ENCODE data around the gene TTC22. TPM values are rescaled to one million over a fixed set of nuclear protein-coding genes. Genes with fewer than 3 reads are reported as not detected.
A peak's percentile ranks its signal among the peaks of the same experiment; 100 is the strongest.

TTC22 gene
- total RNA-seq, 1 donor from 2014 or later = not detected

- H3K27me3 Mint-ChIP-seq (ENCODE audit: unreplicated experiment) = peaks cover 14% of the 10 kb centered on the region
- TF ChIP-seq CTCF (IDR thresholded peaks at IDR 0.05) = no peak
- DNase-seq (ENCODE audit: extremely low spot score, unreplicated experiment) = no peak
- peaks cover 13% of the 10 kb centered on the region for H3K4me1 Mint-ChIP-seq (ENCODE audit: unreplicated experiment)
- H3K27ac Mint-ChIP-seq (ENCODE audit: unreplicated experiment) = no peak overlapping the region
- no peaks in the 10 kb centered on the region for H3K9me3 Mint-ChIP-seq (ENCODE audit: unreplicated experiment)
- H3K36me3 Mint-ChIP-seq (ENCODE audit: unreplicated experiment) = no peaks in the 10 kb centered on the region
- no peak overlapping the region for H3K4me3 Mint-ChIP-seq (ENCODE audit: unreplicated experiment)
Measured at GRCh38 chr1:54767526-54767925, 33.6 kb downstream of the TTC22 start.

DNA sequence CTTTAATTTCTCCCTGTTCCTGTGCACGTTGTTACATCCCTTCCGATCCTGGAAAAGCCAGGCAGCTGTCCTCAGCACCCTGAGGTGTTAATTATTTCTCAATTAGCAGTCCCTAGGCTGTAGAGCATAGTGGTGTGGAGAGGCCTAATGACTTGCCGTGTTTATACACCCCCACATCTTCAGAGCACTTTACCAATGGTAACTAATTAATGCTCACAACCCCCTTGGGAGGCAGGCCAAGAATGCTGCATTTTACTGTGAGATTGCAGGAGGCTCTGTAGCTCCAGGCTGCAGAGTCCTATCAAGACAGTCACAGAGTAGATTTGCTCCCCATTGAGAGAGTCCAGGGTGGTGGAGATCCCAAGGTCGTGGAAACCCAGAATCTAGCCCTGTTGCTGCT is 34.4 kb downstream of the TTC22 start:
- no peak for TF ChIP-seq CTCF (IDR thresholded peaks at IDR 0.05)
- no peak overlapping the region for H3K27ac Mint-ChIP-seq (ENCODE audit: unreplicated experiment)
- H3K27me3 Mint-ChIP-seq (ENCODE audit: unreplicated experiment) = peaks cover 14% of the 10 kb centered on the region
- DNase-seq (ENCODE audit: extremely low spot score, unreplicated experiment) = no peak
- H3K4me3 Mint-ChIP-seq (ENCODE audit: unreplicated experiment) = no peak overlapping the region
- no peaks in the 10 kb centered on the region for H3K36me3 Mint-ChIP-seq (ENCODE audit: unreplicated experiment)
- peaks cover 13% of the 10 kb centered on the region for H3K4me1 Mint-ChIP-seq (ENCODE audit: unreplicated experiment)
- H3K9me3 Mint-ChIP-seq (ENCODE audit: unreplicated experiment) = no peaks in the 10 kb centered on the region

DNA sequence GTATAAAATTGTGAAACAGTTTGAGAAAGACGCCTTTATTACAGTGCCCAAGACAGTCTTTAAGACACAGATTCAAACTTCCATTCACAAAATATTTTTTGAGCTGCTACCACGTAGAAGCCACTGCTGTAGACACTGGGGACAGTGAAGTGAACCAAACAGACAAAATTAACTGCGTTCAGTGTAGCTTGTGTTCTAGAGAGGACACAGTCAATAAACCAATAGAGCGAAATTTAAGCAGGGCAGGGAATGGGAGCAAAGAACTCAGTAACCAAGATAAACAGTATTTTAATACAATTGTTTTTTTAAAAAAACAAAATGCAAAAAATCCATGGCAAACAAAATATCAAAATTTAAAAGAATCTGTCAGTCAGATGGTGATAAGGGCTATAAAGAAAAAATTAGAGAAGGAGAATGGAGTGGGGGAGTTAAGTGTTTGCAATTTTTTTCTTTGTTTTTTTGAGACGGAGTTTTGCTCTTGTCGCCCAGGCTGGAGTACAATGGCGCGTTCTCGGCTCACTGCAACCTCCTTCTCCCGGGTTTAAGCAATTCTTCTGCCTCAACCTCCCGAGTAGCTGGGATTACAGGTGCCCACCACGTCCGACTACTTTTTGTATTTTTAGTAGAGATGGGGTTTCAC is 36.1 kb downstream of the TTC22 start:
- Mint-ChIP-seq H3K27me3 (ENCODE audit: unreplicated experiment) (peaks cover 12% of the 10 kb centered on the region), H3K9me3 (ENCODE audit: unreplicated experiment) (no peaks in the 10 kb centered on the region), H3K36me3 (ENCODE audit: unreplicated experiment) (no peaks in the 10 kb centered on the region), H3K4me1 (ENCODE audit: unreplicated experiment) (peaks cover 13% of the 10 kb centered on the region), H3K27ac (ENCODE audit: unreplicated experiment) (peak overlapping the region; percentile 80), H3K4me3 (ENCODE audit: unreplicated experiment) (peak overlapping the region; percentile 92)
- TF ChIP-seq CTCF (IDR thresholded peaks at IDR 0.05) = no peak
- DNase-seq (ENCODE audit: extremely low spot score, unreplicated experiment) = no peak

DNA sequence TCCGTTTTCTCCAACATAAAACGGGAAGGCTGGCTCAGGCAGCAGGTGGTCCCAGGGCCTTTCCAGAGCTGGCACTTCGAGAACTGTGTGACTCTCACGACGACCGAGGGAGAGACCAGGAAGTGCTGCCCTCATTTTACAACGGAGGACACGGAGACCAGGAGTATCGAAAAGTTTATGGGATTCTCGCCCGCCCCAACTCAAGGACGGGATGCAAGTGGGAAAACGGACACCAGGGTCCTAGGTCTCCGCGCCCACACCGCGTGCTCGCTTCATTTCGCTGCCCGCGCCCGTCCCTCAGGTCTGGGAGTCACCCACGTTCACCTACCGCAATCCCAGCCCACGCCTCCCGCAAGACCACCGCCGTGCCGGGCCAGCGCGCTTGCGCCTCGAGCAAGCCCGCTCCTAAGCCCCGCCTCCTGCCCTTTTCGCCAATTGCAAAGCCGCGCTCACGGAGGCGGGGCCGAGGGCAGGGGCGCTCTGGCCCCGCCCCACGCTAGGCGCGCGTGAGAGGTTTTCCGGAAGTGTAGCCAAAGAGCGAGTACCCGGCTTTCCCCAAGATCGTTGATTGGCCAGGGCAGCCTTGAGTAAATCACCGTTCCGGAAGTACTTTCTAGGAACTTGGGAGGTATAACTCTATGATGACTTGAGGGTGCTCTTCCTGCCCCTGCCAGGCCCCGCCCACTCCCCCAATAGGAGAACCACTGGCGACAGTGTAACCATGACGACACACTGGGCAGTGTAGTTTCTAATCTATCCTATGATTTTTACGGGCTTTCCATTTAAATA is 36.8 kb downstream of the TTC22 start, which contains the start of gene PARS2:
Gene PARS2, minus strand, starts transcription at position 391 of the 789 bp plus-strand sequence. CDS start 5,362 bp downstream, outside the sequence.
- Mint-ChIP-seq H3K4me3 (ENCODE audit: unreplicated experiment) (peak within 1 kb of the TSS; percentile 92), H3K27me3 (ENCODE audit: unreplicated experiment) (peaks cover 12% of the 10 kb centered on the region), H3K4me1 (ENCODE audit: unreplicated experiment) (peaks cover 13% of the 10 kb centered on the region), H3K27ac (ENCODE audit: unreplicated experiment) (peak within 1 kb of the TSS; percentile 96), H3K9me3 (ENCODE audit: unreplicated experiment) (no peaks in the 10 kb centered on the region), H3K36me3 (ENCODE audit: unreplicated experiment) (no peaks in the 10 kb centered on the region)
- no peak for TF ChIP-seq CTCF (IDR thresholded peaks at IDR 0.05)
- DNase-seq (ENCODE audit: extremely low spot score, unreplicated experiment) = peak; percentile 99

DNA sequence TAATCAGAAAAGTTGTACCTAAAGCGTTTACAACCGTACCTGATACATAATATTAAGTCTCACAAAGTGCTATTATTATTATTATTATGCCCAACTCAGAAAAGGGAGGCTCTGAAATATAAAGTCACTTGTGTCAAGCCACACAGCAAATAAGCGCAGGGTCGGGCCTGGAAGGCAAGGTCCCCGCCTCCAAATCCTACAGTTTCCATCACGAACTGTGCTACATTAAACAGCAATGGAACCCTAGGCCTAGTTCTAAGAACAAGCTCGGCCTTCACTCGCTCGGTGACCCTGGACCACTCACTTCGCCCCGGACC is 37.3 kb downstream of the TTC22 start:
- Mint-ChIP-seq H3K27ac (ENCODE audit: unreplicated experiment) (peak overlapping the region; percentile 96), H3K36me3 (ENCODE audit: unreplicated experiment) (no peaks in the 10 kb centered on the region), H3K4me3 (ENCODE audit: unreplicated experiment) (peak overlapping the region; percentile 92), H3K4me1 (ENCODE audit: unreplicated experiment) (peaks cover 13% of the 10 kb centered on the region), H3K9me3 (ENCODE audit: unreplicated experiment) (no peaks in the 10 kb centered on the region), H3K27me3 (ENCODE audit: unreplicated experiment) (peaks cover 11% of the 10 kb centered on the region)
- TF ChIP-seq CTCF (IDR thresholded peaks at IDR 0.05) = no peak
- DNase-seq (ENCODE audit: extremely low spot score, unreplicated experiment) = no peak

All from osteocyte (in vitro differentiated cells).